AG09309 (cell line): ENCODE results near the gene USP46.

Experiments
- DNase-seq: peaks from one replicate; pipeline ENCODE4 v3.0.0-alpha.2; 2010; ENCODE audit warnings: low read depth
- H3K4me3 ChIP-seq: 2 replicates; pipeline ENCODE4 v1.5.1; 2011; ENCODE audit warnings: mild to moderate bottlenecking, low read depth, low read length, moderate library complexity; ENCODE audit not compliant: control insufficient read depth
- CTCF ChIP-seq: IDR thresholded peaks from 2 replicates; pipeline ENCODE4 v1.5.1; 2011; ENCODE audit warnings: mild to moderate bottlenecking, low read depth, low read length, inconsistent platforms; ENCODE audit not compliant: insufficient read depth, control insufficient read depth; ENCODE audit errors: missing control alignments

USP46 gene

GRCh38 chr4:52552778-52553177, 106.3 kb downstream of the USP46 start:
- no peak for DNase-seq
- TF ChIP-seq CTCF = no peak
- H3K4me3 ChIP-seq = no peak overlapping the region

GRCh38 chr4:52551487-52551886, 107.6 kb downstream of the USP46 start:
- no peak for DNase-seq
- no peak for TF ChIP-seq CTCF
- H3K4me3 ChIP-seq = no peak overlapping the region

GRCh38 chr4:52550186-52550585, 108.9 kb downstream of the USP46 start:
- no peak for TF ChIP-seq CTCF
- no peak overlapping the region for H3K4me3 ChIP-seq
- DNase-seq = no peak

- TF ChIP-seq CTCF = no peak
- H3K4me3 ChIP-seq = no peak overlapping the region
- DNase-seq = no peak
These were observed 110.1 kb downstream of the USP46 start for GRCh38 chr4:52548818-52549570.

GRCh38 chr4:52546449-52546848, 112.7 kb downstream of the USP46 start:
- no peak for DNase-seq
- no peak for TF ChIP-seq CTCF
- H3K4me3 ChIP-seq = no peak overlapping the region

- DNase-seq = peak; percentile 21
- TF ChIP-seq CTCF = peak; percentile 98
- H3K4me3 ChIP-seq = no peak overlapping the region
These were observed 113.7 kb downstream of the USP46 start for GRCh38 chr4:52545099-52546069.
